Adrenal gland (tissue), 5 donors: ENCODE measurements around the gene APOBEC2.

Experiments used
- CTCF ChIP-seq, 6 experiments: fragments of 450-650 bp in 4 of 6; fragments of 200-600 bp in 2 of 6; sonication (generic) in 1 of 6; IDR thresholded peaks; 1 replicate in 5 of 6; 2 replicates in 1 of 6; pipeline versions ENCODE4 v1.5.1 to v1.8.0; 2016 to 2021; ENCODE audit warnings: antibody characterized with exemption in 6 of 6, mild to moderate bottlenecking in 2 of 6, moderate library complexity in 1 of 6
- POLR2A ChIP-seq, 2 donors: fragments of 450-650 bp; IDR thresholded peaks; one replicate each; pipeline ENCODE4 v1.6.1; 2017; ENCODE audit warnings: antibody characterized with exemption in 2 of 2, mild to moderate bottlenecking in 2 of 2, moderate library complexity in 1 of 2
- donor health status: DM: no; HTN: no; CAD: no.

GRCh38 chr6:41014780-41015179, 38.2 kb upstream of the APOBEC2 start:
- TF ChIP-seq CTCF (IDR thresholded peaks at IDR 0.05): no peak
- TF ChIP-seq POLR2A (IDR thresholded peaks at IDR 0.05): no peak
